HEK293 (cell line): ENCODE measurements around the gene TBX3.
A peak's percentile ranks its signal among the peaks of the same experiment; 100 is the strongest.

Experiments used
- CTCF ChIA-PET: fragments of 350-600 bp; formaldehyde crosslinking; extraction: SDS; loops from one replicate; lab custom pipeline; 2021; ENCODE audit warnings: antibody characterized with exemption; lab: Yijun Ruan, JAX
- POLR2A ChIA-PET: fragments of 300-600 bp; formaldehyde crosslinking; extraction: SDS; loops from one replicate; lab custom pipeline; 2020; ENCODE audit warnings: antibody characterized with exemption, inconsistent platforms; lab: Yijun Ruan, JAX
- H3K27ac ChIP-seq: fragments of 200-500 bp; sonication (Bioruptor generic); 2 replicates; pipeline ENCODE4 v1.5.1; 2014; ENCODE audit warnings: low read depth, low read length, control low read depth, inconsistent platforms; ENCODE audit errors: extremely low read depth
- H3K36me3 ChIP-seq, 2 experiments: fragments of 200-500 bp in 1 of 2; sonication (Bioruptor generic) in 1 of 2; 1 replicate in 1 of 2; 2 replicates in 1 of 2; pipeline ENCODE4 v1.5.1; 2014 to 2017; ENCODE audit warnings: inconsistent platforms in 2 of 2, low read length in 2 of 2; ENCODE audit not compliant: control insufficient read depth in 2 of 2, insufficient read depth in 1 of 2
- H3K4me1 ChIP-seq: fragments of 200-500 bp; sonication (Bioruptor generic); 2 replicates; pipeline ENCODE4 v1.5.1; 2014; ENCODE audit warnings: mild to moderate bottlenecking, low read length, inconsistent platforms; ENCODE audit not compliant: control insufficient read depth, insufficient read depth
- H3K4me3 ChIP-seq: 2 replicates; pipeline ENCODE4 v1.5.1; 2011; ENCODE audit warnings: low read depth, mild to moderate bottlenecking, control low read depth, low read length, moderate library complexity
- H3K9me3 ChIP-seq: fragments of 200-500 bp; sonication (Bioruptor generic); 2 replicates; pipeline ENCODE4 v1.5.1; 2014; ENCODE audit warnings: low read depth, low read length, inconsistent platforms; ENCODE audit not compliant: control insufficient read depth, insufficient read depth
- CTCF ChIP-seq: fragments of 450-650 bp; formaldehyde crosslinking; IDR thresholded peaks from 2 replicates; pipeline ENCODE4 v1.5.1; 2016; ENCODE audit warnings: missing biosample characterization, missing genetic modification characterization
- HOXA7 ChIP-seq: sonication (generic); formaldehyde crosslinking; IDR thresholded peaks from 2 replicates; pipeline ENCODE4 v1.8.1; 2022; ENCODE audit warnings: missing genetic modification reagents, borderline replicate concordance
- INSM2 ChIP-seq: fragments of 450-650 bp; formaldehyde crosslinking; IDR thresholded peaks from 2 replicates; pipeline ENCODE4 v1.5.1; 2016; ENCODE audit warnings: missing biosample characterization, missing genetic modification characterization
- MYNN ChIP-seq: fragments of 450-650 bp; formaldehyde crosslinking; IDR thresholded peaks from 2 replicates; pipeline ENCODE4 v1.5.1; 2016; ENCODE audit warnings: missing biosample characterization, missing genetic modification characterization, borderline replicate concordance
- OSR2 ChIP-seq: fragments of 450-650 bp; formaldehyde crosslinking; IDR thresholded peaks from 2 replicates; pipeline ENCODE4 v1.5.1; 2016; ENCODE audit warnings: missing biosample characterization, missing genetic modification characterization
- ZBTB11 ChIP-seq: fragments of 450-650 bp; formaldehyde crosslinking; conservative IDR thresholded peaks from 2 replicates; pipeline ENCODE4 v1.5.1; 2016; ENCODE audit warnings: low read depth, missing biosample characterization, missing genetic modification characterization
- ZBTB17 ChIP-seq: fragments of 450-650 bp; formaldehyde crosslinking; IDR thresholded peaks from 2 replicates; pipeline ENCODE4 v1.5.1; 2016; ENCODE audit warnings: missing biosample characterization, missing genetic modification characterization
- ZFP3 ChIP-seq: fragments of 450-650 bp; formaldehyde crosslinking; IDR thresholded peaks from 2 replicates; pipeline ENCODE4 v1.5.1; 2016; ENCODE audit warnings: low read depth, missing biosample characterization, missing genetic modification characterization
- ZFP69B ChIP-seq: fragments of 450-650 bp; formaldehyde crosslinking; IDR thresholded peaks from 2 replicates; pipeline ENCODE4 v1.5.1; 2016; ENCODE audit warnings: missing biosample characterization, missing genetic modification characterization
- ZNF24 ChIP-seq: fragments of 450-650 bp; formaldehyde crosslinking; IDR thresholded peaks from 2 replicates; pipeline ENCODE4 v1.5.1; 2016; ENCODE audit warnings: missing biosample characterization, missing genetic modification characterization
- ZNF26 ChIP-seq: fragments of 450-650 bp; formaldehyde crosslinking; IDR thresholded peaks from 2 replicates; pipeline ENCODE4 v1.5.1; 2016; ENCODE audit warnings: missing biosample characterization, missing genetic modification characterization
- ZNF302 ChIP-seq: fragments of 450-650 bp; formaldehyde crosslinking; IDR thresholded peaks from 2 replicates; pipeline ENCODE4 v1.5.1; 2016; ENCODE audit warnings: missing biosample characterization, missing genetic modification characterization, low read depth
- ZNF529 ChIP-seq: fragments of 450-650 bp; formaldehyde crosslinking; IDR thresholded peaks from 2 replicates; pipeline ENCODE4 v1.5.1; 2017; ENCODE audit warnings: missing genetic modification characterization, missing biosample characterization; ENCODE audit not compliant: insufficient replicate concordance
- ZNF561 ChIP-seq: fragments of 450-650 bp; IDR thresholded peaks from 2 replicates; pipeline ENCODE4 v1.5.1; 2018; ENCODE audit warnings: missing biosample characterization, missing genetic modification characterization, borderline replicate concordance
- ZNF600 ChIP-seq: fragments of 450-650 bp; formaldehyde crosslinking; IDR thresholded peaks from 2 replicates; pipeline ENCODE4 v1.5.1; 2016; ENCODE audit warnings: missing biosample characterization, missing genetic modification characterization
- ZNF610 ChIP-seq: fragments of 450-650 bp; formaldehyde crosslinking; IDR thresholded peaks from 2 replicates; pipeline ENCODE4 v1.5.1; 2016; ENCODE audit warnings: missing biosample characterization, missing genetic modification characterization, borderline replicate concordance
- ZNF621 ChIP-seq: fragments of 450-650 bp; formaldehyde crosslinking; IDR thresholded peaks from 2 replicates; pipeline ENCODE4 v1.5.1; 2017; ENCODE audit warnings: missing biosample characterization, missing genetic modification characterization
- ZNF623 ChIP-seq: fragments of 450-650 bp; formaldehyde crosslinking; IDR thresholded peaks from 2 replicates; pipeline ENCODE4 v1.5.1; 2016; ENCODE audit warnings: missing biosample characterization, missing genetic modification characterization
- ZNF677 ChIP-seq: fragments of 450-650 bp; IDR thresholded peaks from 2 replicates; pipeline ENCODE4 v1.5.0; 2018; ENCODE audit warnings: missing biosample characterization, mild to moderate bottlenecking, missing genetic modification characterization, moderate library complexity
- ZNF704 ChIP-seq: fragments of 450-650 bp; formaldehyde crosslinking; IDR thresholded peaks from 2 replicates; pipeline ENCODE4 v1.5.1; 2016; ENCODE audit warnings: missing biosample characterization, missing genetic modification characterization
- ZNF747 ChIP-seq: fragments of 450-650 bp; formaldehyde crosslinking; IDR thresholded peaks from 2 replicates; pipeline ENCODE4 v1.5.1; 2016; ENCODE audit warnings: missing biosample characterization, missing genetic modification characterization
- ZNF76 ChIP-seq: fragments of 450-650 bp; formaldehyde crosslinking; IDR thresholded peaks from 2 replicates; pipeline ENCODE4; 2016; ENCODE audit warnings: low read depth, missing biosample characterization, missing genetic modification characterization, borderline replicate concordance
- ZSCAN4 ChIP-seq: fragments of 450-650 bp; formaldehyde crosslinking; IDR thresholded peaks from 2 replicates; pipeline ENCODE4 v1.5.1; 2017; ENCODE audit warnings: missing biosample characterization, missing genetic modification characterization

Gene TBX3

GRCh38 chr12:114636723-114637480, 47.1 kb downstream of the TBX3 start:
- Histone ChIP-seq H3K36me3 (no peaks in the 10 kb centered on the region), H3K27ac (no peak overlapping the region), H3K4me3 (no peak overlapping the region), H3K4me1 (no peaks in the 10 kb centered on the region), H3K9me3 (no peaks in the 10 kb centered on the region)
- ChIA-PET CTCF (interaction anchor here (0.5 to 2.7 kb wide), 11 partner anchors 11 to 1615 kb away, joined by 3 to 19 read pairs (median 4); no protein-coding TSS in a partner anchor), POLR2A (no interaction called here)
- TF ChIP-seq ZFP69B (tag by site-specific recombination): no peak
- TF ChIP-seq ZSCAN4 (tag by site-specific recombination): 0 out of 2 replicates have a peak, but pooled peaks have one; percentile 15
- 0 out of 2 replicates have a peak, but pooled peaks have one; percentile 25 for TF ChIP-seq ZNF600 (tag by site-specific recombination)
- TF ChIP-seq ZBTB11 (tag by site-specific recombination): no peak
- no peak for TF ChIP-seq OSR2
- TF ChIP-seq CTCF (tag by site-specific recombination): peak; percentile 43; the same call in 1 of the 2 replicates
- no peak for TF ChIP-seq ZNF677 (tag by site-specific recombination)

GRCh38 chr12:114631242-114631641, 52.7 kb downstream of the TBX3 start:
- ChIA-PET POLR2A (no interaction called here), CTCF (interaction anchor here (0.6 kb wide), 3 partner anchors 53 to 1108 kb away, joined by 3 to 5 read pairs (median 3); no protein-coding TSS in a partner anchor)
- H3K27ac ChIP-seq: no peak overlapping the region
- no peak for TF ChIP-seq ZNF747 (tag by site-specific recombination)
- no peak for TF ChIP-seq HOXA7 (CRISPR knock-in tag)
- TF ChIP-seq ZNF621 (tag by site-specific recombination): no peak
- TF ChIP-seq ZNF623: no peak
- TF ChIP-seq ZNF610: no peak
- TF ChIP-seq ZNF26: no peak
- no peak for TF ChIP-seq ZFP3 (tag by site-specific recombination)
- no peak for TF ChIP-seq ZBTB17 (tag by site-specific recombination)
- no peak for TF ChIP-seq INSM2
- TF ChIP-seq ZNF704 (tag by site-specific recombination): no peak
- TF ChIP-seq ZNF24 (tag by site-specific recombination): no peak
- TF ChIP-seq MYNN: no peak
- TF ChIP-seq ZNF302 (tag by site-specific recombination): no peak
- no peak for TF ChIP-seq ZNF529 (tag by site-specific recombination)
- no peak for TF ChIP-seq ZNF76 (tag by site-specific recombination)
- no peak for TF ChIP-seq ZNF561 (tag by site-specific recombination)

More at GRCh38 chr12:114631242-114631641, 52.7 kb downstream of the TBX3 start:
- Histone ChIP-seq H3K4me1 (no peaks in the 10 kb centered on the region), H3K4me3 (no peak overlapping the region), H3K36me3 (no peaks in the 10 kb centered on the region), H3K9me3 (no peaks in the 10 kb centered on the region)
